Measurements from ENCODE around the gene HTR1D. TPM values are rescaled to one million over a fixed set of nuclear protein-coding genes. Genes with fewer than 3 reads are reported as not detected.

The HTR1D gene
- total RNA-seq, 2 donors from 2014 or later, result not detected

- Histone ChIP-seq H3K27me3 (no peaks in the 10 kb centered on the region), H3K36me3 (no peaks in the 10 kb centered on the region), H3K9me3 (no peaks in the 10 kb centered on the region), H3K4me3 (no peak overlapping the region), H3K27ac (no peak overlapping the region), H3K4me1 (no peaks in the 10 kb centered on the region)
- DNase-seq (ENCODE audit: low spot score), result no peak
- TF ChIP-seq CTCF (IDR thresholded peaks at IDR 0.05), result no peak
Measured at GRCh38 chr1:23249787-23250454, 32.6 kb upstream of the HTR1D start.

- DNase-seq (ENCODE audit: low spot score), result no peak
- H3K9me3 ChIP-seq, result no peaks in the 10 kb centered on the region
Measured at GRCh38 chr1:23247276-23247675, 30.0 kb upstream of the HTR1D start.

GRCh38 chr1:23246274-23246673 lies 29.0 kb upstream of the HTR1D start:
- Histone ChIP-seq H3K36me3 (no peaks in the 10 kb centered on the region), H3K4me3 (no peak overlapping the region), H3K9me3 (no peaks in the 10 kb centered on the region), H3K27ac (no peak overlapping the region), H3K4me1 (no peaks in the 10 kb centered on the region), H3K27me3 (no peaks in the 10 kb centered on the region)
- TF ChIP-seq CTCF (IDR thresholded peaks at IDR 0.05), result no peak
- no peak for DNase-seq (ENCODE audit: low spot score)

More at GRCh38 chr1:23247276-23247675, 30.0 kb upstream of the HTR1D start:
- no peak overlapping the region for H3K4me3 ChIP-seq
- no peak overlapping the region for H3K27ac ChIP-seq
- H3K27me3 ChIP-seq, result no peaks in the 10 kb centered on the region
- TF ChIP-seq CTCF (IDR thresholded peaks at IDR 0.05), result no peak
- H3K36me3 ChIP-seq, result no peaks in the 10 kb centered on the region
- H3K4me1 ChIP-seq, result no peaks in the 10 kb centered on the region

DNA sequence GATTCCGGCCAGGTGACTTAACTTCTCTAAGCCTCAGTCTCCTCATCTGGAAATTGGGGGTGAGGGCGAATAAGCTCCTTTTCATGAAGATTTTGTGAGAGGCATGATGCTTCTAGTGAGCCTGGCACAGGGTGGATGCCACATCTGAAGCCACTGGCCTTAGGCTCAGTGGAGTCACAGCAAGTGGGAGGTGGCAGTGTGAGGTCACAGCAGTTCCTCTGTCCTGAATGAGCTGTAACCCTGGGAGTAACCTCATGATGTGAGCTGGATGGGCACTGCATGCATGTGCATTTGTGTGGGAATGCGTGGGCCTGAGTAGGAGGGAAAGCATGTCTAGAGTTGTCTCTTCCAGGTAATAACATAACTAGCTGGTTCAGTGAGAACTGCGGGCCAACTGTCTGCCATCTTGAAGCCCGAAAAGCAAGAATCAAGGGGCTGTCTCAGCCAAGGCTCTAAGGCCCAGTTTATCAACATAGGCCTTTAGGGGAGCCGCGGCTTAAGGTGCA lies 27.0 kb upstream of the HTR1D start:
- H3K4me3 ChIP-seq, result no peak overlapping the region
- no peaks in the 10 kb centered on the region for H3K9me3 ChIP-seq
- no peak for TF ChIP-seq CTCF (IDR thresholded peaks at IDR 0.05)
- no peak overlapping the region for H3K27ac ChIP-seq
- H3K4me1 ChIP-seq, result no peaks in the 10 kb centered on the region
- no peak for DNase-seq (ENCODE audit: low spot score)
- no peaks in the 10 kb centered on the region for H3K27me3 ChIP-seq
- H3K36me3 ChIP-seq, result no peaks in the 10 kb centered on the region

DNA sequence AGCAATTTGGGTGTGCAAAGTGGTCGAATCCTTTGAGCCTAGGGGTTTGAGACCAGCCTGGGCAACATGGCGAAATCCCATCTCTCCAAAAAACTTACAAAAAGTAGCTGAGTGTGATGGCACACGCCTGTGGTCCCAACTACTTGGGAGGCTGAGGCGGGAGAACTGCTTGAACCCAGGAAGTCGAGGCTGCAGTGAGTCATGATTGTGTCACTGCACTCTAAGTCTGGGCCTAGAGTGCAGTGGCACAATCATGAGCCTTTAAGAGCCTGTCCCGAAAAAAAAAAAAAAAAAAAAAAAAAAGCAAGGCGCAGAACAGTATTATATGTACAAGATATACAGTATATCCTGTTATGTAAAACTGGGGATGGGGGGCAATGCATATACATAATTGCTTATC lies 25.1 kb upstream of the HTR1D start:
- no peak for TF ChIP-seq CTCF (IDR thresholded peaks at IDR 0.05)
- Histone ChIP-seq H3K4me3 (no peak overlapping the region), H3K9me3 (no peaks in the 10 kb centered on the region), H3K36me3 (no peaks in the 10 kb centered on the region), H3K4me1 (no peaks in the 10 kb centered on the region), H3K27ac (no peak overlapping the region), H3K27me3 (no peaks in the 10 kb centered on the region)
- DNase-seq (ENCODE audit: low spot score), result no peak

All from right atrium auricular region (tissue), 2 donors.